Effector CD4-positive, alpha-beta T cell (primary cell): Measurements from ENCODE around the gene CDH13.

Experiments used
- DNase-seq: peaks from one replicate; pipeline ENCODE4 v3.0.0-alpha.2; 2020

CDH13 gene

GRCh38 chr16:82653550-82654511 lies 27.1 kb downstream of the CDH13 start:
- peak; percentile 41 for DNase-seq

DNA sequence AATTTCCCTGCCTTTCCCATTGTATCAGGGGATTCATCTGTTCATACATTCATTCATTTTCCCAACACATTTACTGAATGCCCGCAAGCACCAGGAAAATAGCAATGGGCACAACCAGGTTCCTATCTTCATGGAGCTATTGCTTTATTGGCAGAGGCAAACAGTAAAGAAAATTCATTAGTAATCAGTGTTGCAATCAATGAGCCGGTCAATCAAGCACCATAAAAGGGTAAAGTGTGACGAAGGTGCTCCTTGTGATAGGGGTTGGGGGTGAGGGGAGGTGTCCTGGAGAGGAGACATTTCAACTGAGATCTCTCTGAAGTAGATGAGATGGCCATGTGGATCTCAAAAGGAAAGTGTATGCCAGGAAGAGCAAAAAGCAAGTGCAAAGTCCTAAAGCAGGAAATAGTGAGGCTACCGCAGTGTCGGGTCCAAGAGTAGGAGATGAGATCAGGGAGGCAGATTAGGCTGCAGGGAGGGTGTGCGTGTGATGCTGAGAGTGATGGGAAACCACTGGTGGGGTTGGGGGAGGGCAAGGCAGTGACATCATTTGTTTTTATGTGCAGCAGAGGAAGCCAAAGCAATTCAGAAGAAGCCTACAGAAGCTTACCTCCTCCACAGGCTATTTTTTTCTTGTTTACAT lies 28.4 kb downstream of the CDH13 start:
- DNase-seq = peak; percentile 62

- no peak for DNase-seq
Observed at GRCh38 chr16:82655720-82656490, 29.1 kb downstream of the CDH13 start.

DNA sequence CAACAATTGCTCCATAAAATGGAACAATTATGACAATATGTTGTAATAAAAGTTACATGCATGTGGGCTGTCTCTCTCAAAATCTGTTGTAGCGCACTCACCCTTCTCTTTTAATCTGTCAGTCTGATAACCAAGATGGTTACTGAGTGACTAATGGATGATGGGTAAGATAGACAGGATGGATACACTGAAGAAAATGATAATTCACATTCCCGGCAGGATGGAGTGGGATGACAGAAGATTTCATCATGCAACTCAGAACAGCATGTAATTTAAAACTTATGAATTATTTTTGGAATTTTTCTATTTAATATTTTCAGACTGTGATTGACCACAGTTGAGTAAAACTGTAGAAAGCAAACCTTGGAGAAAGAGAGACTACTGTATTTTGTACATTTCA lies 30.5 kb downstream of the CDH13 start:
- no peak for DNase-seq

GRCh38 chr16:82657786-82658185 lies 31.0 kb downstream of the CDH13 start:
- DNase-seq = no peak

DNA sequence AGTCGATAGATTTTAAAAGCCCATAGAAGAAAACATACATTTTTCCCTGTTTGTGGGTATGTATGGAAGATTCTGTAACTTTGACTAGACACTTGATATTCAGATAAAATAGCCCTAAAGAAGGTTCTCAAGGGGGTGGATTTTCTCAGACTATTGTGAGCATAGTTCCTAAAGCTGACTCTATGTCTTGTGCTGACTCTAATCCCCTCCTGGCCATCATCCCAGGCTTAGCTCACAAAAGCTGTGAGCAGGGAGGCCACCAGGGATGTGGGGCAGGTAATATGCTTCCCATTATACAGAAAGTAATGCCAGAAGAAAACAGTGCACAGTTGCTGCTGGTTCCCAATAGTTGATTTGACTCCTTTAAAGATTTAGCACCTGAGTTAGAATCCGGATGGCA lies 32.0 kb downstream of the CDH13 start:
- DNase-seq = no peak

DNA sequence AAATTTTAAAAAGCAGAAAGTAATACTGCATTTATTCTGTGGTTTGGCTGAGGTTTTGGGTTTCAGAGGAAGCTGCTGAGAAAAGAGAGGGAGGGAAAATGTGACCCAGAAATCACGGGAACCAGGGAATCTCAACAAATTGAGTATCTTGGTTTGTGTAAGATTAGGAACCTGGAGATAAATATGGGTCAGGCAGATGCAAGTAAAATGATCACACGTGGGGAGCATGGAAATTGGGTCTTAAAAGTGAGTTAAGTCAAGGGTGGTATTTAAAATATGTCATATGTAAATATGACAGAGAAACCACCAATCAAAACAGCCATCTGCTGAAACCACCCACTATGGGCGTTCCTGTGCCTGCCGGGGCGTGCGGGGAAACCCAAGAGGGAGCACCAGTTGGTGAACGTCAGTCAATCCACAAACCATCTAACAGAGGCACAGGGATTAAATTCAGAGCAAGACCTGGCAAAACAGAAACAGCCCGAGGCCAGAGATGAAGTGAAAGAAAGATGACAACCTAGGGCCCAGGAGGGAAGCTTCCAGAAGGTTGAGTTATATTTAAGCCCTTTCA lies 33.4 kb downstream of the CDH13 start:
- DNase-seq = peak; percentile 9

- DNase-seq = no peak
Observed at GRCh38 chr16:82660966-82661365, 34.2 kb downstream of the CDH13 start.

DNA sequence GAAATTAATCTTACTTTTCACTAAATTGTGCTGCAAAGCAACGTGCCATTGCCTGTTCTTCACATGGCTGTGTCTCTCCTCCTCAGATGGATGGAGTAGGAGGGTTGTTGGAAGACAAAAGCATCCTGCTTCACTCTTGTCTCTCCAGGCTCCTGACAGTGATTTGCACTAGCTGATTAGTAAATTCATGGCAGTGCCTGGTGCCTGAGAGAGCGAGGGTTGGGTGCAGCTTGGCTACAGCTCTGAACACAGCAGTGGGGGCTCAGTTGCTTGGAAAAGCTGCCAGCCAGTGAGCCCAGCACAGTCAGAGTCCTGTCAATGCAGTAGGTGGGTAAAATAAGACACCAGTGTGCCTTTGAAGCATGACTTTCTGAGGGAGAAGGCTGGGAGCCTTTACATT lies 37.4 kb downstream of the CDH13 start:
- DNase-seq = no peak

GRCh38 chr16:82665025-82665424 lies 38.3 kb downstream of the CDH13 start:
- DNase-seq = no peak

GRCh38 chr16:82667437-82667836 lies 40.7 kb downstream of the CDH13 start:
- no peak for DNase-seq

- DNase-seq = no peak
Observed at GRCh38 chr16:82668094-82668493, 41.3 kb downstream of the CDH13 start.

DNA sequence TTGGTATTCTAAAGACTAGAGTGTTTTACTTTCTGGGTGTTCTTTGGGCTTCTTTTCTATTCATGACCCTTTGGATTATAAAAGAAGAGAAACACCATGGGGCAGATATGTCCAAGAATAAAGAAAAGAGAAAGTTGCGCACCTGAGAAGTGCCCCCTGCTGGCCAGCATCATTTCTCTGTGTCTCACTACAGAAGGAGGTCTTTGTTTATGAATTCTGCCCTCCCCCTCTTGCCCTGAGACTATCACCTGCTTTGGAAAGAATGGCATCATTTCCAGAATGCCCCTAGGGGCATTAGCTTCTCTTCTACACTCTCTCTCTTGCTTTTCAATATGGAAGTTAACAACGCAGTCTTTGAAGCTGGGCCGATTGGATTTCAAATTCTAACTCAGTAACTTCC lies 45.0 kb downstream of the CDH13 start:
- peak; percentile 20 for DNase-seq

DNA sequence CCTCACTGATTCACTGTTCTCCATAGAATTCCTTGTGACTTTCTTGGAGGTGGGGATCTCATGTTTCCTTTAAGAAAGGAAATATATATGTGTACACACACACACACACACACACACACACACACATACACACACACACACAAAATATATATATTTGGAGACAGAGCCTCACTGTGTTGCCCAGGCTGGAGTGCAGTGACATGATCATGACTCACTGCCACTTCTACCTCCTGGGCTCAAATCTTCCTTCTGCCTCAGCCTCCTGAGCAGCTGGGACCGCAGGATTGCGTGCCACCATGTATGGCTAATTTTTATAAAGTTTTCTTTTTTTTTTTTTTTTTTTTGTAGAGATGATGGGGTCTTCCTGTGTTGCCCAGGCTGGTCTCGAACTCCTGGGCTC lies 45.9 kb downstream of the CDH13 start:
- no peak for DNase-seq

GRCh38 chr16:82675300-82675699 lies 48.5 kb downstream of the CDH13 start:
- no peak for DNase-seq

- DNase-seq = no peak
Observed at GRCh38 chr16:82681592-82681991, 54.8 kb downstream of the CDH13 start.

GRCh38 chr16:82682767-82683166 lies 56.0 kb downstream of the CDH13 start:
- DNase-seq = no peak

DNA sequence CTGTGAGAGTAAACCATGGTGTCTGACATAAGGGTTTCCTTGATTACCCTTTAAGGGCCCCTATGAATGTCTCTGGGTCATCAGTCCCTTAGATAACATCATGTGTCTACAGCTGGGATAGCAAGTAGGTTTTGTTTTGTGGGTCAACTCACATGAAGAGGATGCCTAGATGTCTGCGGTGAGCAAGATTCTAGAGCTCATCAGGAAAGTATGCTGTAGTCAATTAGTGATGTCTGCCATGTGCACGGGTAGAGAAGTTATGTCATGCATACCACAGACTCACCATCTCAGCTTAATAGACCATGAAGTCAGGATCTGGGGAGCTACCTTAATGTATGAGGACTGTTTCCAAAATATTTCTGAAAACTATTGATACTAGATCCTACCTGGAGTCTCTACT lies 57.5 kb downstream of the CDH13 start:
- no peak for DNase-seq

DNA sequence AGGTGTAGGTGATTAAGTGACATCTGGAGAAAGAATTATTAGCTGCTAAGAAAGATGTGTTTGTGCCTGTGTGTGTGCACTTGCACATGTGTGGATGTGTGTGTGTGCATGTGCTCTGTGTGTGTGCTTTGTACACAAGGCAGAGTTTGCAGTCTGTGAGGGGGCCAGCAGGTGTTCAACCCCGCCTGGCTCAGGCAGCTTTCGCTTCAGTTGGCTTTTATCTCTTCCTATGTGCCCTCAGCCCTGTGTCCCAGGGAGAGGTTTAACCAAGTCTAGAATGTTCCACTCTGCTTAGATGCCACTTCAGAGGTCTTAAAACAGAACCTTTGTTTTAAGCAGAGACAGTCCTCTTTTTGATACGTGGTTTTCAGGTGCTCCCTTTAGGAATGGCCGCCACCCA lies 58.8 kb downstream of the CDH13 start:
- DNase-seq = no peak

GRCh38 chr16:82694239-82694874 lies 67.6 kb downstream of the CDH13 start:
- DNase-seq = no peak

DNA sequence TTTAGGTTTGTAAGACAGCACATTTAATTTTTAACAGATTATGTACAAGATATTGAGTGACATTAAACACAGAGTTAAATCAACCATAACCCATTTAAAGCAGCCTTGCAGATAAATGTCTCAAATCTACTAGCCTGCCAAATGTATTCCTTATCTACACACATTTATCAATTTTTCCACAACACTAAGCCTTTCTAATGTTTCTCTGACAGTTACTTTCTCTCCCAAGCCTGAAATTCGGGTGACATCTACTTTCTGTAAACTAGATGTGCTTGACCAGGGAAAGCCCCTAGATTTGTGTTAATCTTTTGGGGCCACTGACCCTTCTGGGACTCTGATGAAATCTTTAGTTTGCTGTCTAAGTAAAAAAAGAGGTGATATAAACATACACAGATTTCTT lies 69.0 kb downstream of the CDH13 start:
- no peak for DNase-seq

- DNase-seq = no peak
Observed at GRCh38 chr16:82699260-82699659, 72.5 kb downstream of the CDH13 start.
